Adrenal gland (tissue), 12 donors: Measurements from ENCODE around the gene GALNT16. TPM values are rescaled to one million over a fixed set of nuclear protein-coding genes. Genes with fewer than 3 reads are reported as not detected.

Experiments
- DNase-seq, 7 donors: peaks; one replicate each; pipeline ENCODE4 v3.0.0-alpha.2; 2019 to 2020
- H3K27ac ChIP-seq, 5 donors: fragments of 200-600 bp; sonication (generic) in 4 of 5; 1 replicate in 3 of 5; 2 replicates in 2 of 5; pipeline versions ENCODE4 v1.5.1 to v1.8.0; 2016 to 2020; ENCODE audit warnings: mild to moderate bottlenecking in 1 of 5
- H3K27me3 ChIP-seq: fragments of 200-600 bp; 2 replicates; pipeline ENCODE4 v1.8.0; 2021
- H3K36me3 ChIP-seq, 2 donors: fragments of 200-600 bp; replicated peaks in 1 of 2; 1 replicate in 1 of 2; 2 replicates in 1 of 2; pipeline versions ENCODE4 v1.5.1 to v1.8.0; 2018 to 2022
- H3K4me1 ChIP-seq, 2 donors: fragments of 200-600 bp; replicated peaks in 1 of 2; 1 replicate in 1 of 2; 2 replicates in 1 of 2; pipeline versions ENCODE4 v1.5.1 to v1.8.0; 2018 to 2021
- H3K4me3 ChIP-seq, 4 donors: fragments of 200-600 bp; sonication (generic) in 3 of 4; one replicate each; pipeline ENCODE4 v1.5.1; 2016 to 2018
- H3K9me3 ChIP-seq, 3 donors: fragments of 200-600 bp; sonication (generic) in 1 of 3; replicated peaks in 1 of 3; 1 replicate in 2 of 3; 2 replicates in 1 of 3; pipeline versions ENCODE4 v1.5.1 to v1.8.0; 2016 to 2021
- CTCF ChIP-seq, 6 experiments: fragments of 450-650 bp in 4 of 6; fragments of 200-600 bp in 2 of 6; sonication (generic) in 1 of 6; IDR thresholded peaks; 1 replicate in 5 of 6; 2 replicates in 1 of 6; pipeline versions ENCODE4 v1.5.1 to v1.8.0; 2016 to 2021; ENCODE audit warnings: antibody characterized with exemption in 6 of 6, mild to moderate bottlenecking in 2 of 6, moderate library complexity in 1 of 6
- POLR2A ChIP-seq, 2 donors: fragments of 450-650 bp; IDR thresholded peaks; one replicate each; pipeline ENCODE4 v1.6.1; 2017; ENCODE audit warnings: antibody characterized with exemption in 2 of 2, mild to moderate bottlenecking in 2 of 2, moderate library complexity in 1 of 2
- WGBS, 4 donors: extraction: QIAGEN DNeasy Blood & Tissue Kit in 2 of 4; methylation state at CpG; one replicate each; pipeline versions ENCODE4 v1.1.5 to v1.1.7; 2013 to 2017; 5-methylcytosine and 5-hydroxymethylcytosine counted together
- intact Hi-C, 2 donors: fragments of 100-400 bp; cut with DNase I; formaldehyde crosslinking; loops; one replicate each; pipeline versions ENCODE4 v1.14.1 to v1.15.0; 2022 to 2023
- polyA plus RNA-seq, 3 donors: library from polyadenylated mRNA; stranded (reverse); fragments of 200-250 nt in 2 of 3; fragments of 350-450 nt in 1 of 3; fragmentation: Illumina TruSeq in 1 of 3; extraction: RNeasy Lipid Tissue Mini Kit (QIAGEN cat#74804) in 1 of 3; gene quantifications; one replicate each; pipeline ENCODE4 v1.2.3, GENCODE V29; 2013 to 2014
- total RNA-seq, 9 donors: library from RNA; depleted of rRNA in 4 of 9; stranded (reverse); fragments of >200 nt in 4 of 9; fragments of 120-200 nt in 1 of 9; fragmentation: NEBNext Ultra II Directional in 1 of 9; extraction: Animal tissue kit (Norgen Biotek cat#: 25700) in 1 of 9; gene quantifications; one replicate each; pipeline versions ENCODE4 v1.1.0 to v1.2.4, GENCODE V29; 2013 to 2023
- donor health status: healthy with polysubstance abuse.
- donor health status: Bipolar disorder and iron deficiency.
- donor health status: DM: yes; HTN: yes; CAD: no.
- donor health status: DM: no; HTN: no; CAD: no.
- donor health status: DM: no; HTN: no; CAD: no.
- donor health status: DM: yes; HTN: yes; CAD: no.

GALNT16 gene
- total and polyA plus RNA-seq, 12 donors = 7.4 to 38.1 (median 15.9) TPM

GRCh38 chr14:69326611-69327010, 66.7 kb downstream of the GALNT16 start:
- no peak for TF ChIP-seq CTCF (IDR thresholded peaks at IDR 0.05)
- no peak for TF ChIP-seq POLR2A (IDR thresholded peaks at IDR 0.05)
- Histone ChIP-seq H3K4me3 (no peak overlapping the region), H3K9me3 (no peaks in the 10 kb centered on the region), H3K27me3 (no peaks in the 10 kb centered on the region), H3K4me1 (no peaks in the 10 kb centered on the region), H3K27ac (no peak overlapping the region), H3K36me3 (no peaks in the 10 kb centered on the region)
- 66 to 78% (median 71%) methylated on average over 4 to 6 of the region's 6 CpGs for WGBS, 4 donors
- intact Hi-C loops = no loop called here
- no peak for DNase-seq

GRCh38 chr14:69327507-69327906, 67.5 kb downstream of the GALNT16 start:
- Histone ChIP-seq H3K27ac (no peak overlapping the region), H3K4me1 (no peaks in the 10 kb centered on the region), H3K27me3 (no peaks in the 10 kb centered on the region), H3K4me3 (no peak overlapping the region), H3K9me3 (no peaks in the 10 kb centered on the region), H3K36me3 (no peaks in the 10 kb centered on the region)
- 76 to 91% (median 86%) methylated on average over 4 to 5 of the region's 5 CpGs for WGBS, 4 donors
- TF ChIP-seq POLR2A (IDR thresholded peaks at IDR 0.05) = no peak
- no peak for TF ChIP-seq CTCF (IDR thresholded peaks at IDR 0.05)
- no peak for DNase-seq
- intact Hi-C loops = no loop called here

GRCh38 chr14:69328317-69328716, 68.4 kb downstream of the GALNT16 start:
- intact Hi-C loops = no loop called here
- no peak for DNase-seq
- no peak overlapping the region for H3K27ac ChIP-seq
- TF ChIP-seq CTCF (IDR thresholded peaks at IDR 0.05) = no peak
- TF ChIP-seq POLR2A (IDR thresholded peaks at IDR 0.05) = no peak
- H3K27me3 ChIP-seq = no peaks in the 10 kb centered on the region
- 90 to 96% (median 92%) methylated on average over 11 to 15 of the region's 15 CpGs for WGBS, 4 donors
- H3K4me1 ChIP-seq = no peaks in the 10 kb centered on the region
- no peak overlapping the region for H3K4me3 ChIP-seq
- H3K9me3 ChIP-seq = no peaks in the 10 kb centered on the region
- H3K36me3 ChIP-seq = no peaks in the 10 kb centered on the region

GRCh38 chr14:69328765-69329164, 68.8 kb downstream of the GALNT16 start:
- Histone ChIP-seq H3K4me1 (no peaks in the 10 kb centered on the region), H3K9me3 (no peaks in the 10 kb centered on the region), H3K4me3 (no peak overlapping the region), H3K27ac (no peak overlapping the region), H3K36me3 (peaks cover 0 to 1% of the 10 kb centered on the region in 2 donors), H3K27me3 (no peaks in the 10 kb centered on the region)
- TF ChIP-seq POLR2A (IDR thresholded peaks at IDR 0.05) = no peak
- no peak for TF ChIP-seq CTCF (IDR thresholded peaks at IDR 0.05)
- DNase-seq = no peak
- 90 to 98% (median 91%) methylated on average over 6 of the region's 6 CpGs for WGBS, 4 donors
- intact Hi-C loops = no loop called here
